Neuronal stem cell (in vitro differentiated cells): Measurements from ENCODE around the gene CCDC97.

Experiments used
- DNase-seq: peaks from one replicate; pipeline ENCODE4 v3.0.0-alpha.2; 2013; ENCODE audit warnings: low spot score
- H2AFZ ChIP-seq: one replicate; pipeline ENCODE4 v1.6.1; 2013; ENCODE audit warnings: mild to moderate bottlenecking, low read length, inconsistent platforms
- H2AK5ac ChIP-seq: 2 replicates; pipeline ENCODE4 v1.6.1; 2013; ENCODE audit warnings: low read depth, mild to moderate bottlenecking, inconsistent platforms, low read length, moderate library complexity, mixed read lengths
- H2BK120ac ChIP-seq: 2 replicates; pipeline ENCODE4 v1.6.1; 2013; ENCODE audit warnings: low read depth, mild to moderate bottlenecking, inconsistent platforms, low read length, moderate library complexity, mixed read lengths
- H2BK12ac ChIP-seq: one replicate; pipeline ENCODE4 v1.6.1; 2013; ENCODE audit warnings: low read length, inconsistent platforms
- H2BK15ac ChIP-seq: 2 replicates; pipeline ENCODE4 v1.6.1; 2013; ENCODE audit warnings: mild to moderate bottlenecking, low read length, inconsistent platforms, mixed read lengths
- H2BK5ac ChIP-seq: one replicate; pipeline ENCODE4 v1.6.1; 2013; ENCODE audit warnings: inconsistent platforms, mild to moderate bottlenecking, low read length, moderate library complexity
- H3K14ac ChIP-seq: one replicate; pipeline ENCODE4 v1.6.1; 2013; ENCODE audit warnings: low read length, inconsistent platforms
- H3K18ac ChIP-seq: 2 replicates; pipeline ENCODE4 v1.6.1; 2013; ENCODE audit warnings: low read length, inconsistent platforms
- H3K23ac ChIP-seq: 2 replicates; pipeline ENCODE4 v1.6.1; 2013; ENCODE audit warnings: low read depth, mild to moderate bottlenecking, mixed read lengths, low read length, inconsistent platforms; ENCODE audit not compliant: poor library complexity
- H3K27ac ChIP-seq: replicated peaks from 3 replicates; pipeline ENCODE4 v1.5.1; 2013; ENCODE audit warnings: low read length, inconsistent platforms
- H3K27me3 ChIP-seq, 3 experiments: 2 replicates each; pipeline ENCODE4 v1.6.1; 2013; ENCODE audit warnings: low read length in 3 of 3, mild to moderate bottlenecking in 2 of 3, inconsistent platforms in 1 of 3, low read depth in 1 of 3, mixed read lengths in 1 of 3, moderate library complexity in 1 of 3; ENCODE audit not compliant: control insufficient read depth in 3 of 3, insufficient read depth in 3 of 3
- H3K36me3 ChIP-seq, 2 donors: replicated peaks in 1 of 2; 2 replicates each; pipeline ENCODE4 v1.6.1; 2013; ENCODE audit warnings: low read length in 2 of 2; ENCODE audit not compliant: control insufficient read depth in 2 of 2, insufficient read depth in 2 of 2
- H3K4ac ChIP-seq: 2 replicates; pipeline ENCODE4 v1.6.1; 2013; ENCODE audit warnings: inconsistent platforms, mild to moderate bottlenecking, low read length, moderate library complexity
- H3K4me1 ChIP-seq, 2 donors: 1 replicate in 1 of 2; 2 replicates in 1 of 2; pipeline ENCODE4 v1.6.1; 2013; ENCODE audit warnings: low read length in 2 of 2, low read depth in 1 of 2; ENCODE audit not compliant: control insufficient read depth in 2 of 2, insufficient read depth in 1 of 2
- H3K4me2 ChIP-seq: one replicate; pipeline ENCODE4 v1.6.1; 2013; ENCODE audit warnings: mild to moderate bottlenecking, low read length, inconsistent platforms; ENCODE audit not compliant: insufficient read depth, poor library complexity, severe bottlenecking
- H3K4me3 ChIP-seq, 2 donors: 2 replicates each; pipeline ENCODE4 v1.5.1; 2013; ENCODE audit warnings: low read length in 2 of 2, mild to moderate bottlenecking in 2 of 2, inconsistent platforms in 1 of 2, moderate library complexity in 1 of 2
- H3K79me1 ChIP-seq: one replicate; pipeline ENCODE4 v1.6.1; 2013; ENCODE audit warnings: low read depth, mild to moderate bottlenecking, inconsistent platforms, low read length, moderate library complexity
- H3K9ac ChIP-seq: one replicate; pipeline ENCODE4 v1.6.1; 2013; ENCODE audit warnings: mild to moderate bottlenecking, low read depth, low read length, inconsistent platforms; ENCODE audit not compliant: poor library complexity
- H3K9me3 ChIP-seq, 2 donors: replicated peaks in 1 of 2; 2 replicates each; pipeline versions ENCODE3 to v1.6.1; 2013; ENCODE audit warnings: low read length in 2 of 2, mild to moderate bottlenecking in 2 of 2, inconsistent platforms in 1 of 2, low read depth in 1 of 2, mixed read lengths in 1 of 2, moderate library complexity in 1 of 2; ENCODE audit not compliant: control insufficient read depth in 2 of 2, insufficient read depth in 1 of 2
- H4K8ac ChIP-seq: one replicate; pipeline ENCODE4 v1.6.1; 2013; ENCODE audit warnings: low read depth, mild to moderate bottlenecking, inconsistent platforms, low read length, moderate library complexity
- H4K91ac ChIP-seq: one replicate; pipeline ENCODE4 v1.6.1; 2013; ENCODE audit warnings: low read length, low read depth, mild to moderate bottlenecking, inconsistent platforms; ENCODE audit not compliant: poor library complexity
- WGBS, 2 donors: extraction: QIAGEN DNeasy Blood & Tissue Kit; methylation state at CpG; one replicate each; pipeline ENCODE4 v1.1.7; 2013; ENCODE audit warnings: missing lambda C conversion rate in 2 of 2, mixed read lengths in 1 of 2; ENCODE audit not compliant: insufficient read length in 2 of 2, insufficient replicate concordance in 1 of 2; ENCODE audit errors: extremely low coverage in 2 of 2; 5-methylcytosine and 5-hydroxymethylcytosine counted together

CCDC97 gene

GRCh38 chr19:41323023-41323422 lies 13.1 kb downstream of the CCDC97 start:
- H3K14ac ChIP-seq, result no peak overlapping the region
- H4K91ac ChIP-seq, result no peak overlapping the region
- no CpG with 5 or more reads among the region's 7 CpGs for WGBS, 2 donors
- no peak overlapping the region for H2BK15ac ChIP-seq
- no peak overlapping the region for H3K18ac ChIP-seq
- no peak overlapping the region for H2AK5ac ChIP-seq
- no peak overlapping the region for H4K8ac ChIP-seq
- no peak overlapping the region for H3K4me3 ChIP-seq
- H3K9ac ChIP-seq, result no peak overlapping the region
- H3K36me3 ChIP-seq, result peaks cover 22 to 54% of the 10 kb centered on the region in 2 donors
- no peak overlapping the region for H3K27ac ChIP-seq
- H2BK12ac ChIP-seq, result no peak overlapping the region
- H3K4ac ChIP-seq, result no peak overlapping the region
- no peak for DNase-seq
- peaks cover 0 to 18% (median 0%) of the 10 kb centered on the region in 3 experiments for H3K27me3 ChIP-seq
- no peaks in the 10 kb centered on the region for H3K9me3 ChIP-seq
- H2BK120ac ChIP-seq, result no peak overlapping the region
- no peak overlapping the region for H2AFZ ChIP-seq
- no peak overlapping the region for H3K4me2 ChIP-seq
- H2BK5ac ChIP-seq, result no peak overlapping the region
- H3K79me1 ChIP-seq, result peaks cover 2% of the 10 kb centered on the region
- H3K4me1 ChIP-seq, result peaks cover 30 to 36% of the 10 kb centered on the region in 2 donors
- H3K23ac ChIP-seq, result peak overlapping the region; percentile 6

GRCh38 chr19:41323430-41324125 lies 13.6 kb downstream of the CCDC97 start:
- H2BK5ac ChIP-seq, result no peak overlapping the region
- H3K4ac ChIP-seq, result no peak overlapping the region
- H3K9me3 ChIP-seq, result no peaks in the 10 kb centered on the region
- H3K4me1 ChIP-seq, result peaks cover 30 to 36% of the 10 kb centered on the region in 2 donors
- no peak overlapping the region for H2AFZ ChIP-seq
- H2AK5ac ChIP-seq, result no peak overlapping the region
- H3K4me2 ChIP-seq, result no peak overlapping the region
- peak overlapping the region; percentile 41 for H3K14ac ChIP-seq
- peaks cover 2% of the 10 kb centered on the region for H3K79me1 ChIP-seq
- H2BK15ac ChIP-seq, result no peak overlapping the region
- H2BK12ac ChIP-seq, result no peak overlapping the region
- H4K8ac ChIP-seq, result no peak overlapping the region
- H3K27ac ChIP-seq, result no peak overlapping the region
- H3K4me3 ChIP-seq, result no peak overlapping the region
- H3K9ac ChIP-seq, result no peak overlapping the region
- H4K91ac ChIP-seq, result no peak overlapping the region
- peaks cover 19 to 50% of the 10 kb centered on the region in 2 donors for H3K36me3 ChIP-seq
- no peak for DNase-seq
- H2BK120ac ChIP-seq, result no peak overlapping the region
- peaks cover 0 to 19% (median 0%) of the 10 kb centered on the region in 3 experiments for H3K27me3 ChIP-seq
- H3K23ac ChIP-seq, result peak overlapping the region; percentile 56
- WGBS, 2 donors, result no CpG with 5 or more reads among the region's 16 CpGs
- no peak overlapping the region for H3K18ac ChIP-seq

- H3K23ac ChIP-seq, result no peak overlapping the region
- no peak overlapping the region for H2AFZ ChIP-seq
- H3K36me3 ChIP-seq, result peaks cover 12 to 46% of the 10 kb centered on the region in 2 donors
- H4K8ac ChIP-seq, result no peak overlapping the region
- H3K18ac ChIP-seq, result no peak overlapping the region
- H3K79me1 ChIP-seq, result peaks cover 2% of the 10 kb centered on the region
- H2BK15ac ChIP-seq, result no peak overlapping the region
- H2AK5ac ChIP-seq, result no peak overlapping the region
- H3K14ac ChIP-seq, result no peak overlapping the region
- H3K9me3 ChIP-seq, result no peaks in the 10 kb centered on the region
- H3K4ac ChIP-seq, result no peak overlapping the region
- H3K4me1 ChIP-seq, result peaks cover 30 to 36% of the 10 kb centered on the region in 2 donors
- WGBS, 2 donors, result no CpG with 5 or more reads among the region's 7 CpGs
- peak overlapping the region; percentile 3 for H3K27ac ChIP-seq
- no peak overlapping the region for H4K91ac ChIP-seq
- H2BK5ac ChIP-seq, result no peak overlapping the region
- no peak overlapping the region for H3K4me2 ChIP-seq
- peak overlapping the region in 1 of 2 donors; percentile 5 for H3K4me3 ChIP-seq
- DNase-seq, result no peak
- no peak overlapping the region for H2BK120ac ChIP-seq
- no peak overlapping the region for H3K9ac ChIP-seq
- peaks cover 0 to 19% (median 0%) of the 10 kb centered on the region in 3 experiments for H3K27me3 ChIP-seq
- no peak overlapping the region for H2BK12ac ChIP-seq
Measured at GRCh38 chr19:41324231-41324702, 14.3 kb downstream of the CCDC97 start.

GRCh38 chr19:41324921-41325639 lies 15.1 kb downstream of the CCDC97 start:
- no peak for DNase-seq
- Histone ChIP-seq H2BK12ac (no peak overlapping the region), H3K4me3 (peak overlapping the region in 1 of 2 donors; percentile 58), H4K91ac (no peak overlapping the region), H2BK120ac (no peak overlapping the region), H2BK5ac (no peak overlapping the region), H2AK5ac (no peak overlapping the region), H3K79me1 (peaks cover 2% of the 10 kb centered on the region), H3K27ac (peak overlapping the region; percentile 13), H2AFZ (peak overlapping the region; percentile 33), H2BK15ac (no peak overlapping the region), H3K27me3 (peaks cover 0 to 19% (median 0%) of the 10 kb centered on the region in 3 experiments), H3K4ac (no peak overlapping the region), H3K9ac (peak overlapping the region; percentile 87), H3K14ac (no peak overlapping the region), H3K23ac (peak overlapping the region; percentile 0), H4K8ac (no peak overlapping the region), H3K36me3 (peaks cover 8 to 38% of the 10 kb centered on the region in 2 donors), H3K4me1 (peaks cover 30 to 36% of the 10 kb centered on the region in 2 donors), H3K9me3 (no peaks in the 10 kb centered on the region), H3K18ac (peak overlapping the region; percentile 61), H3K4me2 (peak overlapping the region; percentile 62)
- WGBS, 2 donors, result no CpG with 5 or more reads among the region's 23 CpGs
